ENCODE results near the gene NELL2.
"Not testable (repeated sequence)": the region's sequence is repeated elsewhere in the genome, so short reads cannot be mapped to it uniquely, and the experiment has no call there.

Gene NELL2

DNA sequence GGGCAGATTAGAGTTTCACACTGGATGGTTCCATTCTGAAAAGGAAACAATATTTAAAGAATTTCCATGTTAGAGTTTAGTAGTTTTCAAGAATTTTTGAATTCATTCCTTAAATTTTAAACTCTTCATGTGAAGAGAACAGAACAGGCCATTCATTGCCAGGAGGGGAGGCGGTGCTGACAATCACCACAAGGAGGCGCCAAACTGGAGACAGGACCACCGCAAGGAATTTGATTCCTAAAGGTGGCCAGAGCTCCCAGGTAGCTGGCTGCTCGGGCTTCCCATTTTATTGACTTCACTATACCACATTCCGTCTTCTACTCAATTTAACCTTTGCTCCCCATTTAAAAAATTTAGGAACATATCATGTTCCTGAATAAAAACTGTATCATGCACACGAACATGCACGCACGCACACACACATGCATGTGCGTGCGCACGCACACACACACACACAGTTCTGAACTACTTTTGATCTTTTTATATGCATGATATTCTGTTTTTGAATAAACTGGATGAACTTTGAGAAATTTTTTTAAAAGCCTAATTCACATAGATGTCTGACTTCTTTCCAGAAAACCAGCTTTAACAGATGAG is 101.2 kb downstream of the NELL2 start:
- peak; percentile 32 for DNase-seq

DNA sequence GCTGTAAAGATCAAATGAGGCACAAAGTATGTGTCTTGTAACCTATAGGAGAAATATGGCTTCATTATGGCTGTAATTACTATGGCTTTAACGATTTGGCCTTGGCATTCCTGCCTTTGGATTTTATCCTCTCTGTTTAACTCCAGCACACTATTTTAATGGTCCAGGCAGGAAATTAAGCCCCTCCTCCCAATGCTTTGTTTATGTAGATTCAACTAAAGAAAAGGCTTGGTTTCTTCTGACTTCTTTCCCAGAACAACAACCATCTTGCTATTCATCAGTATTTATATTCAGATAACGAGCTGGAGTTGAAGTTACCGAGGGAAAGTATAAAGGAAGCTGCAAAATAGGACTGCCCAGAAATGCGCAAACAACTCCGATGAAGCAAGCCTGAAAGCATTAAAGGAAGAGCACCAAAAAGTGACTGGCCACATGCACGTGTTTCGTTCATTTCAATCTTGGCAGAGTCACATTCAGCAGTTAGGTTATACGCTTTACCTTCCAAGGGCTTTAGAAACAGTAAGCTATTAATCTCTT is 104.6 kb downstream of the NELL2 start:
- DNase-seq = no peak

DNA sequence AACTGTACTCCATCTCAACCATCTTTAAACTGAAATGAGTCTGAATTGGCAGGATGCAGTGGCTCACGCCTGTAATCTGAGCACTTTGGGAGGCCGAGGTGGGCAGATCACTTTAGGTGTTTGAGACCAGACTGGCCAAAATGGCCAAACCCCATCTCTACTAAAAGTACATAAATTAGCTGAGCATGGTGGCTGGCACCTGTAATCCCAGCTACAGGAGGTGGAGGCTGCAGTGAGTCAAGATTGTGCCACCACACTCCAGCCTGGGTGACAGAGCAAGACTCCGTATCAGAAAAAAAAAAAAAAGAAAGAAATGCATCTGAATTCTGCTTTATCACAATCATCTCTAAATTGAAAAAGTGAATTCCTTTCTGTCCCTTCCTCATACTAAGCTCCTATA is 110.3 kb downstream of the NELL2 start:
- no peak for DNase-seq

DNA sequence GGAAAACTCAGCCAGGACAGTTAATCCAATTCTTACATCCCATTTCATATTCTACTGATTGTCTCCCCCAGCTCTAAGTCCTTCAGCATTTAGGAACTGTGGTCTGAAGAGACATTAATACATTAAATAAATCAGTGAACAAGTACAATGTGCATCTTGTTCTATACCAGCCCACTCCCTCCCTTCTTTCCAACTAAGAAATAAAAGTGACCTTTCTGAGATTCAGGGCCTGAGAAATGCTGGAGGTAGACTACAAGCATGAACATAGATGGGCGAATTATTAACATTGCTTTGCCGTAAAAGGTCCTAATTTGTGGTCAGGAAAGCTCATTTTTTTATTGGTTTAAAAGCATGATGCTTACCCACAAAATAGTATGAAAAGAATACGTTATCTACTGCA is 113.1 kb downstream of the NELL2 start:
- no peak for DNase-seq

DNA sequence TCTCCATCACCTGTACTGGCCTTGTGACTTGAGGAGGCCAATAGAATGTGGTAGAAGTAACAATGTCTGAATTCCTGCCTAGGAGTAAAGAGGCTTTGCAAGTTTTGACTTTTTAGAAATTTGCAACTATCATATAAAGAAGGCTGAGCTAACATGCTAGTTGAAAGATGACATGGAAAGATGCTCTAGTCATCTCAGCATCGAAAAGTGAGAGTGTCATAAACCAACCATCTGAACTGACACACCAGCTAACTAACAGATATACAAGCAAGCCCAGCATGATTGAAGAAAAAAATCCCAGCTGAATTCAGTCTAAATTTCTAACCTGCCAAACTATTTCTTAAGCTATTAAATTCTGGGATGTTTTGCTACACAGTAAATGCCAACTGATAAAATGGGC is 116.8 kb downstream of the NELL2 start:
- DNase-seq = no peak

DNA sequence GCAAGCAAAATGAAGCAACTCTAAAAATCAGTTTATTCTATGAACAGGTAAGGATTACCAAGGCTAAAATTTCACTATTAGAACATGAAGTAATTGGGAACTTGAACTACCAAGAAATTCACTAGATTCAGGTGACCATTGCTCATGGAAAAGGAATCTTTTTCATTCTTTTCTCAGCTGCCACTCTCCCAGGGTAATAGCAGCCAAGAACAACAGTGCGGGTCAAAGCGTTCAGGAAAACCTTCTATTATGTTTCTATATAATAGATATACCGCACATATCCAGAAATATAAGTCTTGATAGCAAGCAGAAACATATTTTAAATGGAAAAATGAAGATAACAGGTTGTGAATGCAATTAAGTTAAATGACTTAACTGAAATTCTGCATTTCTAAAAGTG is 125.6 kb downstream of the NELL2 start:
- no peak for DNase-seq

DNA sequence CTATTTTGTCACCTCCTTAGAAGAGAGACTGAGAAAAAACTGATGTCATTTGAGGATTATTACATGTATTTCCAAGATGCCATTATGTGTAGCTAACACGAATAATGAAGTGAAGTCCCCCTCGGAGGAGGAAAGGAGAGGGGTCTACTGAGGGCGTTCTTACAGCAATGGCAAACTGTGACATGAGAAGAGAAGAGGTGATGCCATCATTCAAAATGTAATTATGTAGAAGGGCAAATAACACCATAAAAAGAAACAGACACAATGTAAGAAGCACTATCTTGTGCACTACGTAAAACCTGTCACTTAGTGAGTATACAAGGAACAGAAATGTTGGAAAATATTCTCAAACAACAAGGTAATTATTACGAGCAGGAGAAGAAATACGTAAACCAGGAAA is 126.5 kb downstream of the NELL2 start:
- DNase-seq = no peak

DNA sequence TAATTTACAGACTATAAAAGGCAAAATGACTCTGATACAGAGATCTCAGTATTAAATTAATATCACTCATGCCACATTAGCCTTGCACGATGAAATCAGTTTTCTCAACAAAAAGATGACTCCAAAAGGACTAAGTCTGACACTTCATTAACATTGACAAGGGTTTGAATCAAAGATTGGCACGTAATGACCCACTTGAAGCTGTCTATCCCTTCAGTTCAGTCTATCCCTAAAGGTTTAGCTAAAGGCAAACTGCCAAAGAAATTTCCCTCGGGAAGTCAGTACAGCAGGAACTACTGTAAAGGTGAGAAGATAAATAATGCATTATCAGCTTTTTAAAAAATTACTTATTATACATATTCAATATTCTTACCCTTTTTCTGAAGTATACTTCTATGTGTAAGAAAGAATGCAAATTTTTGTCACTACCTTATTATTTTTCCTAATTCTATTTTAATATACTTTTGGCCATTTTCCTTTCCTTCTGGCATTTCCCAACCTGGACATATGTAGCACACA is 127.1 kb downstream of the NELL2 start:
- DNase-seq = peak; percentile 23

DNA sequence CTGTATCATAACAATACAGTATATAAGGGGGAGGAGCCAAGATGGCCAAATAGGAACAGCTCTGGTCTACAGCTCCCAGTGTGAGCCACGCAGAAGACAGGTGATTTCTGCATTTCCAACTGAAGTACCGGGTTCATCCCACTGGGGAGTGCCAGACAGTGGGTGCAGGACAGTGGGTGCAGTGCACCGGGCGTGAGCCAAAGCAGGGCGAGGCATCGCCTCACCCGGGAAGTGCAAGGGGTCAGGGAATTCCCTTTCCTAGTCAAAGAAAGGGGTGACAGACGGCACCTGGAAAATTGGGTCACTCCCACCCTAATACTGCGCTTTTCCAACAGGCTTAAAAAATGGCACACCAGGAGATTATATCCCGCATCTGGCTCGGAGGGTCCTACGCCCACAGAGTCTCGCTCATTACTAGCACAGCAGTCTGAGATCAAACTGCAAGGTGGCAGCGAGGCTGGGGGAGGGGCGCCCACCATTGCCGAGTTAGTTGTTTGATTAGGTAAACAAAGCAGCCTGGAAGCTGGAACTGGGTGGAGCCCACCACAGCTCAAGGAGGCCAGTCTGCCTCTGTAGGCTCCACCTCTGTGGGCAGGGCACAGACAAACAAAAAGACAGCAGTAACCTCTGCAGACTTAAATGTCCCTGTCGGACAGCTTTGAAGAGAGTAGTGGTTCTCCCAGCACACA is 134.7 kb downstream of the NELL2 start:
- not testable (repeated sequence) for DNase-seq

DNA sequence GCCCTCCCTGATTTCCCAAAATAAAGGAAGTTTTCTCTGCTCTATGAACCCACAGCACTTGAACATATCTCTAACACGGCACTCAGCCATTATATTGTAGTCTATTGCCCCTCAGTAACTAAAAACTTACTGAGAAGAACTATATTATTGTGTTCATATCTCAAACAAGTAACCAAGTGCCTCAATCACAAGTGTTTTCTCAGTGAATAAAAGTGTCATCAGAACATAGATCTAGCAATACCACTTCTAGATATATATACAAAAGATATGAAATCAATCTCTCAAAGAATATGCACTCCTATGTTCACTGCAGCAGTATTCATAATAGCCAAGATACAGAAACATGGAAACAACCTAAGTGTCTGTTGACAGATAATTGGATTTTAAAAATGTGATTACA is 138.1 kb downstream of the NELL2 start:
- DNase-seq = no peak

DNA sequence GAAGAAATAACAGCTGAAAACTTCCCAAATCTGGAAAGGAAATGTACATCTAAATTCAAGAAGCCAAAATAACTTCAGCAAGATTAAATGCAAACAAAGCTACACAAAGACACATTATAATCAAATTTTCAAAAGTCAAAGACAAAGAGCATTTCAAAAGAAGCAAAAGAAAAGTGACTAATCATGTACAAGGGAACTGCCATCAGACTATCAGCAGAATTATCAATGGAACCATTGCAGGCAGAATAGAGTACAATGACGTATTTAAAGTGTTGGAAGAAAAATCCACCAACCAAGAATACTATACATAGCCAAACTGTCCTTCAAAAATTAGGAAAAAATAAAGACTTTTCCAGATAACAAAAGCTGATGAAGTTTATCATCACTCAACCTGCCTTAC is 147.5 kb downstream of the NELL2 start:
- no peak for DNase-seq

DNA sequence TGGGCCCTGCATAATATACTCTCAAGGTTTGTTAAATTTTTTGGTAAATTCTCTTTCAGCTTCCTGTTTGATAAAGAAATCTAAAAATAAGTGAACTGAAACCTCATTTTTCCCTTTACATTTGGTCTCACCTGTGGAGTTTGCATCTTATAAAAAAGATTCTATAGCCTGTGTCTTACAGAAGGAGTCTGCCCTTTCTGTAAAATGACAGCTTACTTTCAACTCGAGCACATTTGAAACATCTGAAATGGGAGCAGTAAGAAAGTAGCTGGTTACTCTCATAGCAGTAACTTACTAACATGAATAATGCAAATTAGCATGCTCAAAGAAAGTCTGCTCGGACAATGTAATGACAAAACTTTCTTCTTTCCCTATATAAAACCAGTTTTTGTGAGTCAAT is 155.8 kb downstream of the NELL2 start:
- DNase-seq = no peak

DNA sequence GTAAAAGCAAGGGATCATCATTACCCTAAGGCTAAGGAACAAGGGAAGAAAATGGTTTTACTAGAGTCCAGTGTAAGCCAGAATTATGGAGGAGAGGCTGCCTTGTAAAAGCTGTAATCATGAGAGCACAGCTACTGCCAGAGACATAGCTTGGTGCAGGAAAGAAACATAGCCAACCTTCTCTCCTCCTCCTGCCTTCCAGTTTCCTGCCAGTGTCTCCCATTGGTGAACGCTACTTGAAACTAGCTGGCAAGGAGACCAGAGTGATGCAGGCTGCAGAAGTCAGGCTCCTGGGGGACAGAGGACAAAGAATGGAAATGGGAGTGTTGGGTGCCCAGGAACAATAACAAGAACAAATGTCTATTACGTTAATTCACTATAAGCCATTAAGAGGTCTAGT is 158.5 kb downstream of the NELL2 start:
- no peak for DNase-seq

DNA sequence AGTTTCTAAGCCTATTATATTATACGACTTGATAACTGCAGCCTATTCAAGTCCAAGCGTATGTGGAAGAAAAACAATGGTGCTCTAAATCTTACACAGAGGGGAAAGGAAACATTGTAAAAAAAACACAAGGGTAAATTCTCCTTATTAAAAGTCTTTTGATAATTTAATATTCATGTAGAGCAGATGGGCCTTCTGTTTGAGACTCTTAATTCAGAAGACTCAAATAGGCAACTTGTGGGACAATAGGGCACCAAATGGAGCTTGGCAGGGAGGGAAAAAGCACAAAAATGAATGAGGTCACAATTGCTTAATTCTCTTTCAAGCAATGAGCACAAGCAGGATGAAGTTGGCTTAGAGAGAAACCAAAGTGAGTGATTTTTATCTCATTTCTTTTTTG is 159.4 kb downstream of the NELL2 start:
- peak; percentile 40 for DNase-seq

DNA sequence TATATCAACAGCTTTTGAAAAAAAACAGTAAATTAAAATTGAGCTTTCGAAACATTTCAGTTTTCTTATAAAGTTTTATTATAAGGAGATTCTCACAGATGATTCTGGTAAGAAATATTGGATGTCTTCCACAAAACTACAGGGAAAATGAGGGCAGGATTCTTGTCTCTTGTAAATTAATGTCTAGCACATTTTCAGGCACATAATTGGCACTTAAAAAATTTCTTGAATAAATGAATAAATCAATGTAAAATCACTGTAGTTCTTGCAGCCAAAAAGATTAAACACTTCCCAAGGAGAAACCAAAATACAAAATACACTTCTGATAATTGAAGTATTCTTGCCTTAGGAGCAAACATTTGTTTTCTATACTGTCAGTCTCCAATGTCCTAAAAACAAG is 164.4 kb downstream of the NELL2 start:
- no peak for DNase-seq

DNA sequence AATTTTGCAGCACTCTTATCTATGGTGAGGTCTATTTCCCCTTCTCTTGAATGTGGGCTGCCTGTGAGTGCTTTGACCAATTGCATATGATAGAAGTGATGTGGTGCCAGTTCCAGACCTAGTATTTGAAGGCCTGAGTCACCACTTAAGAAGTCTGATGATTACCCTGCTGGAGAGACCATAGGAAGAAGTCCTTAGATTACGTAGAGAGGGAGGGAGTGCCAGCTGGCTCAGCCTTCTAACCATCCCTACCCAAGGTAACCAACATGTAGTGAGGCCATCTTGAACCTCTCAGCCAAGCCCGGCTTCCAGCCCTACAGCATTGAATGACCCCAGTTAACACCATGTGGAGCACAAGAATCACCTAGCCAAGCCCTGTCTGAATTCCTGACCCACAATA is 166.9 kb downstream of the NELL2 start:
- no peak for DNase-seq

DNA sequence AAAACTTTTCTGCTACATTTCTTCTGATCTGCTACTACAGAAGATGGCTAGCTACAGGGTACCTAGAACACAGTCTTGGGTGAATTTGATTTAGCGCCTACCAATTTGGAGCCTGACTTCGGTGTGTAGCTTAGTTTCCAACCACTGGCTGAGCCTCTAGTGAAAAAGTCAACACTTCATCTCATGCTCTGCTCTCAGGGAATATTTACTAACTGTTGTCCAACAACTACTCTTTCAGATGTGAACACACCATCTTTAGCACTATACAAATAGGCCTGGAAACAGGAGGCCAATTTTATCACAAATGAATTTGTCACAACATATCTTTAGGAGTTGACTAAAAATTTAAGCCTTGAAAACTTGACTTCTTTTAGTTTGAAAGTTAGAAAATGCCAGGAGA is 167.9 kb downstream of the NELL2 start:
- DNase-seq = no peak

DNA sequence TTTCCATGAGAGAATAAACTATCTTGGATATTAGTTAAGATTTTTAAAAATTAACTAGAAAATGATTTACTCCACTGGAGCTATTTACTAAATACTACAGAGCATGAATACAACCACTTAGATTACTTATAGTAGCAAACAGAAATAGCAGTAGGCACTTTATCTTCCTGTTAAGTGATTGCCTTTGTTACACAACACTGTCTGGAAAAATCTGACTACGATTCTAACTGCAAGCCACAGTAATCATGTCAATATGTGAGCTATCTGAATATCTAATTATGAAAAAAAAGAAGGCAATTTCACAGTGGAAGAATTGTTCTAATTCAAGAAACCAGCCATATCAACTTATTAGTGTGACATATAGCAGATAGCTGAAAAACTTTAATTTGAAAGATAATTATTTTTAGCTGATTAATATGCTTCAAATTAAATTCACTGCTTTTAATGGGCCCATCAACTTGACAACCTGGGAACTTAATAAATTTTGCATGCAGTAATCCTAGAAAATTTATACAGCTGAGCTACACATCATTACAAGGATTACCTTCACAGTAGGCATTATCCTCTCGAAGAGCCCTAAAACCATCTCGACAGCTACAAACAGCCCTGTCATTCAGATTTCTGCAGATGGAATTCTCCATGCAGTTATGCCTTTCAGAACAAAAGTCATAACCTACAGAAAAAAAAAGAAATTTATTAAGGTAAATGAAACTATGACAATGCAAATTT is 172.8 kb downstream of the NELL2 start:
- DNase-seq = no peak

DNA sequence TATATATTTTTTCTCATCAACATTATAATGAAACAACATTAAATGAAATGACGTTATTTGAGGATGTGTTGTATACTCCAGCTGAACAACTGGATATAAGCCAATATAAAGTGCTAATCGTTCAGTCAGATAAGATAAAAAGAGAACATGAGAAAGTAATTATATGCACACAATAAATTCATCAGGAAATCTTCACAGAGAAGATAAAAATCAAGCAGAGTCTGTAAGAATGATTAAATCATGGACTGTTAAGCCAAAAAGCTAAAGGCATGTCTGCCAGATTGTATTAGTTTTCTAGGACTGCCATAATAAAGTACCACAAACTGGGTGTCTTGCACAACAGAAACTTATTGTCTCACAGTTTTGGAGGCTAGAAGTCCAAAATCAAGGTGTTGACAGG is 178.6 kb downstream of the NELL2 start:
- no peak for DNase-seq

DNA sequence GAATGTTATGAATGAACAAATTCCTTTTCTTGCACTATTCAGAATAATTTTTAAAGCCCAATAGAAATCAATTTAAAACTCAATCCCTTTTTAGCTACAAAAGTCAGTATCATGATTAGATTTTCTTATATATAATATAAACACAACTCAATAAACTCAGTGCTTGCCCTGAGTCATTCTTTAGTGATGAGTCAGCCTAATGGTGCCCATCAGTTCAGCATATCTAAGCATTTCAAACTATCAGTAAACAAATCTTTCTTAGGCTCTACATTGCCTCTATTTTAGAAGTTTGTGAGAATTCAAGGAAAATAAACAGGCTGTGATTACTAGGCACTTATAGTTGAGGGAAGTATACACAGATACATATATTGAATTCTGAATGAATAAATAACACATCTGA is 179.6 kb downstream of the NELL2 start:
- DNase-seq = no peak

DNA sequence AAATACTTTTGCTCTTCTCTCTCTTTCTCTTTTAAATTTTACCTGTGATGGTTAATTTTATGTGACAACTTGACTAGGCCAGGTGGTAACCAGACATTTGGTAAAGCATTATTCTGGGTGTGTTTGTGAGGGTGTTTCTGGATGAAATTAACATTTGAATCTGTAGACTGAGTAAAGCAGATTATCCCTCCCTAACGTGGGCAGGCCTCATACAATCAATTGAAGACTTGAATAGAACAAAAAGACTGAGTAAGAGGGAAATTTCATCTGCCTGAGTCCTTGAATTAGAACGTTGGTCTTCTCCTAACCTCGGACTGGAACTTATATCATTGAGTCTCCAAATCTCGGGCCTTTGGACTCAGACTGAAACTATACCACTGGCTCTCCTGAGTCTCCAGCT is 182.1 kb downstream of the NELL2 start:
- DNase-seq = no peak

DNA sequence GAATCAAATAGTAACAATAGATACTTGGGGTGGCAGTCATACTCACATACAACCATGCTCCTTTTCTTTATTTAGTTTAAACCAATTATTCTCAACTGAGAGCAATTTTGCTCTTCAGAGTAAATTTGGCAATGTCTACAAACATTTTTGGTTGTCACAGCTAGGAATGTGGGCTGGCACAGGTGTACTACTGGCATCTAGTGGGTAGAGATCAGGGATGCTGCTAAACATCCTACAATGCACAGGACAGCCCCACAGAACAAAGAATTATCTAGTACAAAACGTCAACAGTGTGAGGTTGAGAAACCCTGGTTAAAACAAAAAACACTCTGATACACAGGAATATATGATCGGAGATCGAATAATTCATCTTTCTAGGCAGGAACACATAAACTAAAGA is 186.5 kb downstream of the NELL2 start:
- DNase-seq = no peak

DNA sequence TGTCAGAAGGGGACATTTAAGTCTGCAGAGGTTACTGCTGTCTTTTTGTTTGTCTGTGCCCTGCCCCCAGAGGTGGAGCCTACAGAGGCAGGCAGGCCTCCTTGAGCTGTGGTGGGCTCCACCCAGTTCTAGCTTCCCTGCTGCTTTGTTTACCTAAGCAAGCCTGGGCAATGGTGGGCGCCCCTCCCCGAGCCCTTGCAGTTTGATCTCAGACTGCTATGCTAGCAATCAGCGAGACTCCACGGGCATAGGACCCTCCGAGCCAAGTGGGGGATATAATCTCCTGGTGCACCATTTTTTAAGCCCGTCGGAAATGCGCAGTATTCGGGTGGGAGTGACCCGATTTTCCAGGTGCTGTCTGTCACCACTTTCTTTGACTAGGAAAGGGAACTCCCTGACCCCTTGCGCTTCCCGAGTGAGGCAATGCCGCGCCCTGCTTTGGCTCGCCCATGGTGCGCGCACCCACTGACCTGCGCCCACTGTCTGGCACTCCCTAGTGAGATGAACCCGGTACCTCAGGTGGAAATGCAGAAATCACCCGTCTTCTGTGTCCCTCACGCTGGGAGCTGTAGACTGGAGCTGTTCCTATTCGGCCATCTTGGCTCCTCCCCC is 189.2 kb downstream of the NELL2 start:
- not testable (repeated sequence) for DNase-seq

DNA sequence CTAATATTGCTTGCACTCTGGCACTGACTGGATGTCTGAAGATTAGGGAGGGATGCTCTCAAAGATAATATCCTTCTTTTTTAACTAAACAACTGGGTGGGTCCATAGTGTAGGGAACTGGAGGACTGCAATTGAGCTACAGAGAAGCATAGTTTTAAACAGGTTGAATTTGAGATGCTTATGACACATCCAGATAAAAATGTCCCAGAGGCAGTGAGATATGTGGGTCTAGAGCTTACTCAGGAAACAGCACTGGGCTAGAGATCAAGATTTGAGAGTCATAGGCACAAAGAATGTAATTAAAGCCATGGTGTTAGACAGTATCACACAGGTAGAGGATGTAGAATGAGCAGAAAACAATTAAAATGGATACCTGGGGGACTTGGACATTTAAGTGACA is 198.4 kb downstream of the NELL2 start:
- DNase-seq = no peak

Measured in retina (tissue), 1 donor.